ENCODE results near the gene HDLBP.
"Not testable (repeated sequence)": the region's sequence is repeated elsewhere in the genome, so short reads cannot be mapped to it uniquely, and the experiment has no call there.

HDLBP gene

GRCh38 chr2:241296767-241297166, 18.7 kb downstream of the HDLBP start:
- no peak for DNase-seq (ENCODE audit: low read depth in 2 of 2)
- H3K4me3 ChIP-seq (replicated peaks in 1 of 2; ENCODE audit: low read depth in 2 of 2, low read length in 2 of 2), result no peak overlapping the region
- no peak for TF ChIP-seq CTCF (IDR thresholded peaks at IDR 0.05; ENCODE audit: low read depth, low read length)

- no peak overlapping the region for H3K4me3 ChIP-seq (replicated peaks in 1 of 2; ENCODE audit: low read depth in 2 of 2, low read length in 2 of 2)
- TF ChIP-seq CTCF (IDR thresholded peaks at IDR 0.05; ENCODE audit: low read depth, low read length), result no peak
- no peak for DNase-seq (ENCODE audit: low read depth in 2 of 2)
Observed at GRCh38 chr2:241295326-241296095, 20.0 kb downstream of the HDLBP start.

- H3K4me3 ChIP-seq (replicated peaks in 1 of 2; ENCODE audit: low read depth in 2 of 2, low read length in 2 of 2), result not testable (repeated sequence)
- peak in 1 of 2 donors; percentile 70 for DNase-seq (ENCODE audit: low read depth in 2 of 2)
Observed at GRCh38 chr2:241293378-241293797, 22.1 kb downstream of the HDLBP start.

- no peak for DNase-seq (ENCODE audit: low read depth in 2 of 2)
- H3K4me3 ChIP-seq (replicated peaks in 1 of 2; ENCODE audit: low read depth in 2 of 2, low read length in 2 of 2), result no peak overlapping the region
- no peak for TF ChIP-seq CTCF (IDR thresholded peaks at IDR 0.05; ENCODE audit: low read depth, low read length)
Observed at GRCh38 chr2:241291977-241292376, 23.5 kb downstream of the HDLBP start.

GRCh38 chr2:241291153-241291552, 24.3 kb downstream of the HDLBP start:
- no peak for TF ChIP-seq CTCF (IDR thresholded peaks at IDR 0.05; ENCODE audit: low read depth, low read length)
- DNase-seq (ENCODE audit: low read depth in 2 of 2), result no peak
- no peak overlapping the region for H3K4me3 ChIP-seq (replicated peaks in 1 of 2; ENCODE audit: low read depth in 2 of 2, low read length in 2 of 2)

- no peak for DNase-seq (ENCODE audit: low read depth in 2 of 2)
- no peak for TF ChIP-seq CTCF (IDR thresholded peaks at IDR 0.05; ENCODE audit: low read depth, low read length)
- H3K4me3 ChIP-seq (replicated peaks in 1 of 2; ENCODE audit: low read depth in 2 of 2, low read length in 2 of 2), result no peak overlapping the region
Observed at GRCh38 chr2:241289597-241289996, 25.9 kb downstream of the HDLBP start.

GRCh38 chr2:241289053-241289452, 26.4 kb downstream of the HDLBP start:
- TF ChIP-seq CTCF (IDR thresholded peaks at IDR 0.05; ENCODE audit: low read depth, low read length), result no peak
- DNase-seq (ENCODE audit: low read depth in 2 of 2), result no peak

More at GRCh38 chr2:241289053-241289452, 26.4 kb downstream of the HDLBP start:
- H3K4me3 ChIP-seq (replicated peaks in 1 of 2; ENCODE audit: low read depth in 2 of 2, low read length in 2 of 2), result no peak overlapping the region
